Esophagus squamous epithelium (tissue), 4 donors: ENCODE measurements around the gene CRNN.

Experiments
- POLR2A ChIP-seq, 4 donors: fragments of 450-650 bp; IDR thresholded peaks; one replicate each; pipeline ENCODE4 v1.6.1; 2017; ENCODE audit warnings: antibody characterized with exemption in 4 of 4, mild to moderate bottlenecking in 4 of 4, moderate library complexity in 3 of 4
- TF ChIP-seq, protein P1 (sequence below), 6 experiments: fragments of 450-650 bp in 4 of 6; fragments of 200-600 bp in 2 of 6; sonication (generic) in 2 of 6; IDR thresholded peaks; one replicate each; pipeline ENCODE4 v1.5.1; 2016 to 2019; ENCODE audit warnings: antibody characterized with exemption in 6 of 6, mild to moderate bottlenecking in 4 of 6, moderate library complexity in 4 of 6

GRCh38 chr1:152386940-152387339 is 27.1 kb downstream of the CRNN start:
- TF ChIP-seq POLR2A (IDR thresholded peaks at IDR 0.05), result no peak
- TF ChIP-seq, protein P1, sequence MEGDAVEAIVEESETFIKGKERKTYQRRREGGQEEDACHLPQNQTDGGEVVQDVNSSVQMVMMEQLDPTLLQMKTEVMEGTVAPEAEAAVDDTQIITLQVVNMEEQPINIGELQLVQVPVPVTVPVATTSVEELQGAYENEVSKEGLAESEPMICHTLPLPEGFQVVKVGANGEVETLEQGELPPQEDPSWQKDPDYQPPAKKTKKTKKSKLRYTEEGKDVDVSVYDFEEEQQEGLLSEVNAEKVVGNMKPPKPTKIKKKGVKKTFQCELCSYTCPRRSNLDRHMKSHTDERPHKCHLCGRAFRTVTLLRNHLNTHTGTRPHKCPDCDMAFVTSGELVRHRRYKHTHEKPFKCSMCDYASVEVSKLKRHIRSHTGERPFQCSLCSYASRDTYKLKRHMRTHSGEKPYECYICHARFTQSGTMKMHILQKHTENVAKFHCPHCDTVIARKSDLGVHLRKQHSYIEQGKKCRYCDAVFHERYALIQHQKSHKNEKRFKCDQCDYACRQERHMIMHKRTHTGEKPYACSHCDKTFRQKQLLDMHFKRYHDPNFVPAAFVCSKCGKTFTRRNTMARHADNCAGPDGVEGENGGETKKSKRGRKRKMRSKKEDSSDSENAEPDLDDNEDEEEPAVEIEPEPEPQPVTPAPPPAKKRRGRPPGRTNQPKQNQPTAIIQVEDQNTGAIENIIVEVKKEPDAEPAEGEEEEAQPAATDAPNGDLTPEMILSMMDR (IDR thresholded peaks at IDR 0.05), result no peak
